ENCODE measurements around the gene TMA7B.

TMA7B gene

GRCh38 chr22:39958949-39959639 is 1.1 kb upstream of the TMA7B start:
- TF ChIP-seq EZH2phosphoT487 (IDR thresholded peaks at IDR 0.05; ENCODE audit: low read depth), result no peak
- TF ChIP-seq CTCF (IDR thresholded peaks at IDR 0.05; ENCODE audit: low read depth, low read length), result no peak
- Histone ChIP-seq H3K9ac (ENCODE audit: low read length) (no peak overlapping the region), H3K9me3 (ENCODE audit: insufficient read depth, low read length) (no peaks in the 10 kb centered on the region), H3K4me3 (ENCODE audit: low read length) (no peak overlapping the region), H2AFZ (ENCODE audit: low read depth, low read length) (no peak overlapping the region), H3K27ac (ENCODE audit: low read length) (no peak overlapping the region), H3K79me2 (ENCODE audit: low read length) (no peaks in the 10 kb centered on the region), H3K36me3 (replicated peaks; ENCODE audit: low read depth, low read length) (no peaks in the 10 kb centered on the region), H3K4me1 (ENCODE audit: low read length) (peaks cover 21% of the 10 kb centered on the region), H3K4me2 (ENCODE audit: low read length) (no peak overlapping the region), H3K27me3 (ENCODE audit: low read depth, low read length) (peaks cover 66% of the 10 kb centered on the region), H4K20me1 (ENCODE audit: insufficient read depth, low read length) (peaks cover 3% of the 10 kb centered on the region; the same call in 1 of the 2 replicates)

GRCh38 chr22:39960791-39961746 is 872 bp downstream of the TMA7B start:
- peaks cover 3% of the 10 kb centered on the region; the same call in 1 of the 2 replicates for H4K20me1 ChIP-seq (ENCODE audit: insufficient read depth, low read length)
- H2AFZ ChIP-seq (ENCODE audit: low read depth, low read length), result 0 out of 2 replicates have a peak overlapping the region, but pooled peaks have one; percentile 3
- H3K36me3 ChIP-seq (replicated peaks; ENCODE audit: low read depth, low read length), result no peaks in the 10 kb centered on the region
- no peaks in the 10 kb centered on the region for H3K79me2 ChIP-seq (ENCODE audit: low read length)
- H3K9me3 ChIP-seq (ENCODE audit: insufficient read depth, low read length), result no peaks in the 10 kb centered on the region
- peaks cover 21% of the 10 kb centered on the region for H3K4me1 ChIP-seq (ENCODE audit: low read length)
- H3K27me3 ChIP-seq (ENCODE audit: low read depth, low read length), result peaks cover 73% of the 10 kb centered on the region
- H3K4me2 ChIP-seq (ENCODE audit: low read length), result peak overlapping the region; percentile 44
- H3K27ac ChIP-seq (ENCODE audit: low read length), result no peak overlapping the region
- TF ChIP-seq CTCF (IDR thresholded peaks at IDR 0.05; ENCODE audit: low read depth, low read length), result no peak
- no peak for TF ChIP-seq EZH2phosphoT487 (IDR thresholded peaks at IDR 0.05; ENCODE audit: low read depth)
- no peak overlapping the region for H3K9ac ChIP-seq (ENCODE audit: low read length)
- 0 out of 2 replicates have a peak overlapping the region, but pooled peaks have one; percentile 4 for H3K4me3 ChIP-seq (ENCODE audit: low read length)

GRCh38 chr22:39962071-39962470 is 1.9 kb downstream of the TMA7B start:
- no peaks in the 10 kb centered on the region for H3K36me3 ChIP-seq (replicated peaks; ENCODE audit: low read depth, low read length)
- H3K9ac ChIP-seq (ENCODE audit: low read length), result no peak overlapping the region
- H3K27me3 ChIP-seq (ENCODE audit: low read depth, low read length), result peaks cover 83% of the 10 kb centered on the region
- peaks cover 16% of the 10 kb centered on the region for H3K4me1 ChIP-seq (ENCODE audit: low read length)
- H3K4me3 ChIP-seq (ENCODE audit: low read length), result no peak overlapping the region
- no peak overlapping the region for H3K4me2 ChIP-seq (ENCODE audit: low read length)
- no peak for TF ChIP-seq CTCF (IDR thresholded peaks at IDR 0.05; ENCODE audit: low read depth, low read length)
- TF ChIP-seq EZH2phosphoT487 (IDR thresholded peaks at IDR 0.05; ENCODE audit: low read depth), result no peak
- H3K9me3 ChIP-seq (ENCODE audit: insufficient read depth, low read length), result no peaks in the 10 kb centered on the region
- H2AFZ ChIP-seq (ENCODE audit: low read depth, low read length), result no peak overlapping the region
- H4K20me1 ChIP-seq (ENCODE audit: insufficient read depth, low read length), result peaks cover 2% of the 10 kb centered on the region; the same call in 1 of the 2 replicates
- H3K79me2 ChIP-seq (ENCODE audit: low read length), result no peaks in the 10 kb centered on the region
- no peak overlapping the region for H3K27ac ChIP-seq (ENCODE audit: low read length)

GRCh38 chr22:39965748-39966147 is 5.6 kb downstream of the TMA7B start:
- Histone ChIP-seq H3K27ac (ENCODE audit: low read length) (no peak overlapping the region), H2AFZ (ENCODE audit: low read depth, low read length) (no peak overlapping the region), H3K79me2 (ENCODE audit: low read length) (no peaks in the 10 kb centered on the region), H3K4me2 (ENCODE audit: low read length) (no peak overlapping the region), H3K27me3 (ENCODE audit: low read depth, low read length) (peaks cover 70% of the 10 kb centered on the region), H4K20me1 (ENCODE audit: insufficient read depth, low read length) (no peaks in the 10 kb centered on the region), H3K9me3 (ENCODE audit: insufficient read depth, low read length) (no peaks in the 10 kb centered on the region), H3K9ac (ENCODE audit: low read length) (no peak overlapping the region), H3K36me3 (replicated peaks; ENCODE audit: low read depth, low read length) (no peaks in the 10 kb centered on the region), H3K4me3 (ENCODE audit: low read length) (no peak overlapping the region), H3K4me1 (ENCODE audit: low read length) (peaks cover 10% of the 10 kb centered on the region)
- no peak for TF ChIP-seq CTCF (IDR thresholded peaks at IDR 0.05; ENCODE audit: low read depth, low read length)
- no peak for TF ChIP-seq EZH2phosphoT487 (IDR thresholded peaks at IDR 0.05; ENCODE audit: low read depth)
